Stimulated activated CD4-positive, alpha-beta T cell treated with anti-CD3 and anti-CD28 coated beads, Interleukin-1b, Interleukin-23, amount 100 ng/mL, for 48 hours (primary cell): ENCODE measurements around the gene DTWD1.
"Not testable (repeated sequence)": the region's sequence is repeated elsewhere in the genome, so short reads cannot be mapped to it uniquely, and the experiment has no call there.

Experiments used
- DNase-seq: peaks from one replicate; pipeline ENCODE4 v3.0.0-alpha.2; 2020

The DTWD1 gene

DNA sequence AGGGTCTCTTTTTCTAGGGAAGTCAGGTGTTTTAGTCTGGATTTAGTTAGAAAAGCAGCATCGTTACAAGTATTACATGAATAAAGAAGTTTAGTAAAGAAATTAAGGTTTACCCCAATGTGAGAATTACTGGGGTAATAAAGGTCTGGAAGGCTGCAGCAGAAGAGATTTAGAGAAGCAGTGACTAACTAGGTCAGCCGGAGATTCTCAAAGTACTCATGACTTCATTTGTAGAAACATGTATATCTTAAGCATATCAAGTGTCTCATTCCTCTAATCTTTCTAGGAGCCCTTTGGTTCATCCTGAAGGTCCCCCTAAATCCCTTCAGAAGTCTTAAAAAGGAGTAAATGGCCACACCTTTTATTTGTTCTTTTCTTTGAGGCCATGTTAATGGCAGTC, 26.0 kb downstream of the DTWD1 start:
- no peak for DNase-seq

DNA sequence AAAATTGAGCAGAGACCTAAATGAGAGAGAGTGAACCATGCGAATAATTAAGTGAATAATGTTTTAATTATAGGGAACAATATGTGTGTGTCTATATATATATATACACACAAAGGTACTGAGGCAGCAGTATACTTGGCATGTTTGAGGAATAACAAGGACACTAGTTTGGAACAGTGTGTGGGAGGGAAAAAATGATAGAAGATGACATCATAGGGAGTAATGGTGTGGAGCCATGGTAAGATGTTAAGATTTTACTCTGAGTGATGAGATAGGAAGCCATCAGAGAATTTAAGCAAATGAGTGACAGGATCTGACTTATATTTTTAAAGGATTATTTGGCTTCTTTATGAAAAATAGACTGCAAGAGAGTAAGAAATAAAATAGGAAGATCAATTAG, 29.1 kb downstream of the DTWD1 start:
- no peak for DNase-seq

DNA sequence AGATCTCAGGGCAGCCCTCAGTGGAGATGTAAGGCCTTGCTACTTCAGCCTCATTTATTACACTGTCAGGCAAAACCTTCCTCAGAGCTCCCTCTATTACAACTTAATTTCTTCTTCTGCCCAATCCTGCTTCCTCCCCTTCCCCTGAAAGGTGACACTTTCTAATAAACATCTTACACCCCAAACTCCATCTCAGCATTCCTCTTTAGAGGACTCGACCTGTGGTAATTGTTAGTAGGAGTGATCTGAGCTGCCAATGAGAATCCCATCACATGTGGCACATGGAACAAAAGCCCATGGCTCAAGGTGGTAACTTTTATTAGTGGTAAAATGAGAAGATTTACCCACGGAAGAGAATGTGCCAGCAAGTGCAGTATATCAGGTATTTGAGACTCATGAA, 29.8 kb downstream of the DTWD1 start:
- DNase-seq = no peak

DNA sequence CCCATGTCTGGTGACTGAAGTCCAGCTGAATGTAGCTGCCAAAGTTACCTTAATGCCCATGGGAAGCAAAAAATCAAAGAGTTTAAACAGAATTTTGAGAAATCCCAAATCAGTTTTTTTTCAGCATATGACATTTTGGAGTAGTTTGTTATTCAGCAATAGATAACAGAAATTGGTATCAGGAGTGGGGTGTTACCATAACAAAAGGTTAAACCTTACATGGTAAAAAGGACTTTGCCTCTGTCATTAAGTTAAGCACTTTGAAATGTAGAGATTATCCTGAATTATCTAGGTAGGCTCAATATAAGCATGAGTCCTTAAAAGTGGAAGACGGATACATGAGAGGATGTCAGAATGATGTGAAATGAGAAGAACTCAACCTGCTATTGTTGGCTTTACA, 32.1 kb downstream of the DTWD1 start:
- no peak for DNase-seq

DNA sequence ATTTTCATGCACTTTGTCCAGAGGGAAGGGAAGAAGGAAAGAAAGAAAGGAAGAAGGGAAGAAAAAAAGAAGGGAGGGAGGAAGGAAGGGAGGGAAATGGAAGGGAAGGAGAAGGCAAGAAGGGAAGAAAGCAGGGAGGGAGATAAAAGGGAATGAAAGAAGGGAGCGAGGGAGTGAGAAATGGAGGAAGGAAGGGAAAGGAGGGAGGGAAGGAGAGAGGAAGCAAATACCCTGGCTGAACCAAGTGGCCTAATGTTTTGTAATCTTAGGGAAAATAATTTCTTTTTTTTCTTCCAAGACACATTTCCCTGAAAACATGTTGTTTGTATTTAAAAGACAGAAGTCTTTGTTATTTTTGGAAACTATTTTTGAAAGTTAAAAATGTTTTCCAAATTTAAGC, 35.9 kb downstream of the DTWD1 start:
- no peak for DNase-seq

DNA sequence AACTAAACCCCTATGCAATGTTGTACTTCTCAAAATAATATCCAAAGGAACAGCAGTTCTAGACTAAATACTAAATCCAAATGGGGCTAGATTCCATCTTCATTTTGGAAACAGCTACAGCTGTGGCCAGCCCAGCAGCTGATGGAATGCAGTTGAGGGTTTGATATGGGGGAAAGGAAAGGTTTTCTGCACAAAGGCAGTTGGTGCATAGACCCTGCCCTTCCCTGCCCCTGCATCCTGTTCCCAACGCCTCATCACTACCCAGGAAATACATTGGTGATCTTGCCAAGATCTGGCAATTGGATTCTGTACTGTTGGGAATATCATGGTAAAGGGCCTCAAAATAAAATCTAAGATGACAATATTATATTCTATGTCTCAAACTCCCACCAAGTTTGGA, 43.9 kb downstream of the DTWD1 start:
- DNase-seq = no peak

DNA sequence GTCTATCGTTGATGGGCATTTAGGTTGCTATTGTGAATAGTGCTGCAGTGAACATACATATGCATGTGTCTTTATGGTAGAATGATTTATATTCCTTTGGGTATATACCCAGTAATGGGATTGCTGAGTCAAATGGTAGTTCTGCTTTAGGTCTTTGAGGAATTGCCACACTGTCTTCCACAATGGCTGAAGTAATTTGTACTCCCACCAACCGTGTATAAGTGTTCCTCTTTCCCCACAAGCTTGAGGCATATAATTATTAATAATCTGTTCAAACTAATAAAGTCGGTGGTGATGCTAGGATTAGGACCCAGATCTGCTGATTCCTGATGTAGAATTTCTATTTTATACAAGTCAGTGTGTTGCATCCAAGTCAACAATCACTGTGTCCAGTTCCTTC, 45.6 kb downstream of the DTWD1 start:
- DNase-seq = not testable (repeated sequence)

DNA sequence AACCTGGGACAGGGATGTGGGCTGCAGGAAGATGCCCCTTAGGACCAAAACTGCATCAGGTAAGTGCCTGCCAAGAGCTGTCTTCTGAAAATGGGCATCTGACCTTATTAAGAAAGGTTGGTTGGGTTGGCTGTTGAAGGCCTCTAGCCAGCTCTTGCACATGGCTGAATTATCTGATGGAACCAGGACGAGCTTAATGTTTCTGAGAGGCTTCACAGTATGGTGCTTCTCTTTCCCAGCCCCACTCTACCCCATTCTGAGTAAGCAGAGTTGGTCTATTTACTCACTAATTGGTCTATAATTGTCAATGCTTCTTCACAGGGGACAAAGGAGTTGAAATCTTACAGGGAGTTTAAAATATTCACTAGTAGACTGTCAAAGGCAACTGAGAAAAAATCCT, 48.4 kb downstream of the DTWD1 start:
- DNase-seq = no peak

DNA sequence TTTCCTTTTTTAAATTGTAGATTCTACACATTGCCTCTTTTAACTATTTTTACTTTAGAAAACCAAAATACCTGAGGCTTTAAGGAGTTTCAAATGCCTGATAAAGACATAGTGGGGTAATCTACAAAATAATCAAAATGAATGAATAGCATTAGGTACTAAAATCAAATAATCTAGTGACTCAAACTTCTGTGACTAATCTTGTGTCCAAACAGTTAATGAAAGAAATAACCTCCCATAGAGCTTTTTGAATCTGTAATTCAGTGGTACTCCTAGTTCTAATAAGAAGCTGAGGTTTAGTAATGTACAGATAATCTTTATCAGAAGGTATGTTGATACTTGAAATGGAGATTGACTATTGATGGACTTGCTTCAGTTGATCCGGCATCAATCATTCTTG, 53.0 kb downstream of the DTWD1 start:
- DNase-seq = no peak

DNA sequence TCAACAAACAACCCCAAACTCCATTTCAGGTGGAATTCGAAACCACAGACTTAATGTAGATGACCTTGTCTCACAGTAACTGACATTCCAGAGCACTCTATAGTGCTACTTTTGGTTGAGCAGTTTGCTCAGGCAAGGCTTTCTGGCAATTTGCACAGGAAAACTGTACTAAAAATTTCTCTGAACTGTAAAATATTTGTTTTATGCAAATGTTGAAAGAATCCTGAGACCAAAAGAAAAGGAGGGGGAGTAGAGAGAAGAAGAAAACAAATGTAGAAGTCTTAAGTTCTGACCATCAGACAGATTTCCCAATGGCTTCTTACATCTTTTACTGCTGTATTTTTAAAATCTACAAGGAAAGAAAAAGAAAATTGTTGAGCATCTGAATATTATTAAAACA, 53.5 kb downstream of the DTWD1 start:
- no peak for DNase-seq

DNA sequence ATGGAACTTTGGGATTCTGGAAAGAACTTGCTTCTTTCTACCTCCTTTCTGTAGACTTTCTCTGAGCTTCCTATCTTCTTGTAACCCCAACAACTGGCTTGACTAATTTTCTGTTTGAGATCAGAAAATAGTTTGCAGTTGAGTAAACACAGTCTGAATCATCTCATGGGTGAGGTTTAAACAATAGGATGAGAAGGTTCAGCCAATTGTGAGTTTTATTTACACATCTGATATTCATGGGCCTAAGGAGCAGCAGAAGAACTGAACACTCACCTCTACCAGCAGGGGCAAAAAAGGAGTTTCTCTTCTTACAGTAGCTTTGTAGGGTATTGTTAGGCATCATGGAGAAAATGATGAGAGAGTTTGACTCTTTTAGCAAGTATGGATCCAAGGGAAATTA, 54.2 kb downstream of the DTWD1 start:
- no peak for DNase-seq

DNA sequence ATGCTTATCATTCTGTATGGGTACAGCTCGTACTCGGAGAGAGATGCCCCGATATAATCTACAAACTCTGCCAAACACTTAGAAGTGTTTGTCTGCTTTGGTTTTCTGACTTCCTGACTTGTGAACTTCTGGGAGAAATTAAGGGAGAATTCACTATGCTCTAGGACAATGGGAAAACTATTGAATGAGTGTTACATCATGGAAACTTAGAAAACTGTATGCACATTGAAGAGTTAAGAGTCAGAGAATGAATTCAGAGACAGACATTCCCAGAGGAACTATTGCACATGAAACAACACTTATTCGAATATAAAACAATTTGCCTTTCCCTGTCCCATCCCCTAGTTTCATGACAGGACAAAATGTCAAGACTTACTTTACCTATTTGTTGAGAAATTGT, 57.8 kb downstream of the DTWD1 start:
- DNase-seq = no peak

DNA sequence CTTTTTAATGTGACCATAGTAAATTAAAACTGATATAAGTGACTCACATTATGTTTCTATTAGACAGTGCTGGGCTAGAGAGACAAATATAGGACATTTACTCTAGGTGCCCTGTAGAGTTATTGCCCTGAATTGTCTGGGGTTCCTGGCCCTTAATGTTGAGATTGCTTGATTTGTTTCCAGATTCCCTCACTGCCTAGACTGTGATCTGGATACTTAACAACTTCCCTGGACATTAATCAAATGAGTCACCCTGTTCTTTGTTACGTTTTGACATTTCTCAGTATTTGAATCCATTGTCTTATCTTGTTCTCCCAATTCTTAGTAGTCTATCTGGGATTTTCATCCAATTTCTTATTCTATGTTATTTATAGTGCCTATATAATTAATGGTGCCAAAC, 65.8 kb downstream of the DTWD1 start:
- no peak for DNase-seq

DNA sequence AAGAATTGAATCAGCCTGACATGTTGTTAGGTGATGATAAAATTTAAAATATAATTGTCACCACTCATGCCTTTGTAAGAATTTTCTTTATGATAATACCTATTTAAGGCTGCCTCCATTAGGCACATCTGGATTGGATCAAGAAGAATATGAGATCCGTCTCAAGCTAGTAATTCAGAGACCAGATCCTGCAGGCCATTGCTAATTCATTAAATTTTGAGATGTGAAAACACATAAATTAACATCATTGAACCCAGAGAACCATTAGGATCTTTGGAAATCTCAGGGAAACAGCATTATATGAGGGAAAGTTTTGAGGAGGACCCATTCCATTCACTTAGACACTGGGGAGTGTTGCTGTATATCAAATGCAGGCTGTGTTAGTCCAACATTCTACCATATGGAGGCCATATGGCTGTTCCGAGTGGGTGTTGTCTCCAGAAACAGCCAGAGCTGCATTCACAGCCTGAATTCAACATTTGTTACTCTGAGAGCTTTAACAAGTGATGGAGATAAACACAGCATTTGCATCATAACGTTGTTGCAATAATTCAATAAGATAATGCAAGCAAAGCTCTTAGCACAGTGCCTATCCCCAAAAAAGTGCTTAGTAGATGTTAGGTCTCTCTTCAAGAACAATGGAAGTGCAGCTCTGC, 67.4 kb downstream of the DTWD1 start:
- no peak for DNase-seq

DNA sequence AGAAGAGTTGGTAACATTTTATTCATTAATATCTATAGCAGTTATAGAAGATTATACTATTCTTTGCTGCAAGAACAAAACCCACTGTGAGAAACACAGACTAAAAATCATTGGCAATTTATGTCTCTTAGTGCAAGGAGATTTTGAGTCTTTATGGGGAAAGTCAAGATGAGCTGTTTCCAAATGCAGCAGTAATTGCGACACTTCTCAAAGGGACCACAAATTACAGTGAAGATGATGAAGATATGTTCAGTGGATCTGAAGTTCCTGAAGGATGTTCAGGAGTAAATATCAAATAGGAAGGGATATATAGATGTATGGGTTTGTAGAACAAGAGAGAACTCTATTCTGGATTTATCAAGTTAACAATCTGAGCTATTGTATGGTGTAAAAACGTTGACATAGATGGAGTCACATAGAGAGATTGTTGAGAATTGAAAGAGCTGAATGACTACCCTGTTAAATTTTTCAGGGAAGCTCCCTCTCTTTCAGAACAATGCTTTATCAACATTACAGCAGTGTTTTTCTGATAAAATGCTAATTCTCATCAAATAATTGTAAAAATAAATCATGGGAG, 71.8 kb downstream of the DTWD1 start:
- no peak for DNase-seq

DNA sequence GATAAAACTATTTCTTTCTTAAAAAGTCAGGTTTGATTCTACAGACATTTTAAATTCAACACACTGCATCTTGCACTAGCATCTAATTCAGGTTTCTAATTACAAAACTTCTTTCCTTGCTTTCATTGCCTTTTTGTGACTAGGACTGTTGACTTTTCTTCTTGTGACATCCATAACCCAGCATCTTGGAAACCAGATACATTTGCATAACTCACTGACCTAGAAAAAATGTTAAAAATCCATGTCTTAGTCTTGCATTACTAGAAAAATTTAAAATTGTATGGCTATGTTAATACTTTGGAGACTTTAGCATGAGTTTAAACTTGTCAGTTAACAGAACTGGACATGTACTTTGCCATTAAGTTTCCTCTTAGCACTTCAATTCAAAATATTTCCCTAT, 72.7 kb downstream of the DTWD1 start:
- no peak for DNase-seq

DNA sequence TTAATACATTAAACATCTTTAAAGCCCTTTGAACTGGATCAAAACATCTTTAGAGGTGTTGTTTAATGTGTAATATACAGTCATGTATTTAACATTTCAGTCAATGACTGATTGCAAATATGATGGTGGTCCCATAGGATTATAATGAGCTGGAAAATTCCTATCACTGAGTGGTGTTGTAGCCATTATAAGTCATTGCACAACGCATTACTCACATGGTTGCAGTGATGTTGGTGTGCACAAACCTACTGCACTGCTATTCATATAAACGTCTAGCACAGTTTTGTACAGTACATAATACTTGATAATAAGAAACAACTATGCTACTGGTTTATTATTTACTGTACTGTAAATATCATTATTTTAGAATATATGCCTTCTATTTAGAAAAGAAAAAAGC, 75.6 kb downstream of the DTWD1 start:
- DNase-seq = no peak

DNA sequence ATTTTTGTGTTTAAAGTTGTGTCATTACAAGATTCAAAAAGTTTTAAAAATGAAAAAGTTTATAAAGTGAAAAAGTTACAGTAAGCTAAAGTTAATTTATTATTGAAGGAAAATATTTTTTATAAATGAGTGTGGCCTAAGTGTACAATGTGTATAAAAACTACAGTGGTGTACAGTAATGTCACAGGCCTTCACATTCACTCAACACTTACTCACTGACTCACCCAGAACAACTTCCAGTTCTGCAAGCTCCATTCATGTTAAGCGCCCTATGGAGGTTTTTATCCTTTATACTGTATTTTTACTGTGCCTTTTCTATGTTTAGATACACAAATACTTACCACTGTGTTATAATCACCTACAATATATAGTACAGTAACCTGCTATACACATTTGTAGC, 76.3 kb downstream of the DTWD1 start:
- no peak for DNase-seq

DNA sequence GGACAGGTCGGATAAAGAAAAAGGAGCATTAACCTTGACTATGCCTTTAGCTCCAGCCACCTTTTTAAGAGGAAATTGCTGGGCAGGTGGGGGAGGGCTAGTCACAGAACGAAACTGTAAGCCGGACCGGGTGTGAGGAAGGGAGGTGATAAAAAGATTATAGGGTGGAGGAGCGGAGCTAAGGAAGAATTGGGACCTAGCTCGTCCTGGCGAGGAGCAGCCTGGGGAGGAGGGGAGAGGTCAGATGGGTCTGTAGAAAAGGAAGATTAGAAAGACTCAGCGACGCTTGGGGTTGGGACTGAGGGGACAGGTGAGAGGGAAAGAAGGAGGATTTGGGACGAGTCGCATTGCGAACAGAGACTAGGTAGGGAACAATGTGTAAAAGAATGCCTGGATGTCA, 82.1 kb downstream of the DTWD1 start:
- DNase-seq = not testable (repeated sequence)
